Thymus (tissue), 11 donors: ENCODE measurements around the gene MRC1. TPM values are rescaled to one million over a fixed set of nuclear protein-coding genes. Genes with fewer than 3 reads are reported as not detected.
A peak's percentile ranks its signal among the peaks of the same experiment; 100 is the strongest.

Experiments
- DNase-seq, 9 donors: peaks; one replicate each; pipeline ENCODE4 v3.0.0-alpha.2; 2013; ENCODE audit warnings: low spot score in 9 of 9, low read depth in 6 of 9, missing footprints in 1 of 9
- H3K27ac ChIP-seq, 2 donors: one replicate each; pipeline ENCODE4 v1.5.1; 2013; ENCODE audit warnings: control low read depth in 1 of 2, low read depth in 1 of 2, low read length in 1 of 2, mild to moderate bottlenecking in 1 of 2, moderate library complexity in 1 of 2
- H3K27me3 ChIP-seq, 2 donors: one replicate each; pipeline ENCODE4 v1.5.1; 2013; ENCODE audit warnings: low read length in 1 of 2; ENCODE audit not compliant: control insufficient read depth in 2 of 2, insufficient read depth in 1 of 2
- H3K36me3 ChIP-seq, 2 donors: one replicate each; pipeline ENCODE4 v1.5.1; 2013; ENCODE audit warnings: low read length in 1 of 2, mild to moderate bottlenecking in 1 of 2, moderate library complexity in 1 of 2; ENCODE audit not compliant: control insufficient read depth in 2 of 2, insufficient read depth in 2 of 2
- H3K4me1 ChIP-seq, 2 donors: one replicate each; pipeline ENCODE4 v1.5.1; 2013; ENCODE audit warnings: low read length in 2 of 2; ENCODE audit not compliant: control insufficient read depth in 2 of 2, insufficient read depth in 2 of 2
- H3K4me3 ChIP-seq, 2 donors: one replicate each; pipeline ENCODE4 v1.5.1; 2013; ENCODE audit warnings: low read length in 2 of 2, control low read depth in 1 of 2, mild to moderate bottlenecking in 1 of 2
- H3K9me3 ChIP-seq, 2 donors: one replicate each; pipeline ENCODE4 v1.5.1; 2013; ENCODE audit warnings: low read length in 1 of 2, mild to moderate bottlenecking in 1 of 2; ENCODE audit not compliant: control insufficient read depth in 2 of 2, insufficient read depth in 1 of 2
- WGBS: extraction: QIAGEN DNeasy Blood & Tissue Kit; methylation state at CpG from one replicate; pipeline ENCODE4 v1.1.7; 2013; 5-methylcytosine and 5-hydroxymethylcytosine counted together
- polyA plus RNA-seq: library from polyadenylated mRNA; stranded (reverse); fragments of 200-250 nt; gene quantifications from one replicate; pipeline ENCODE4 v1.2.3, GENCODE V29; 2013
- total RNA-seq: library from RNA; stranded (reverse); fragments of 120-200 nt; gene quantifications from one replicate; pipeline ENCODE4 v1.2.4, GENCODE V29; 2013
- donor health status: healthy.

MRC1 gene
- total and polyA plus RNA-seq, 2 donors, result 6.8 to 10.2 TPM

DNA sequence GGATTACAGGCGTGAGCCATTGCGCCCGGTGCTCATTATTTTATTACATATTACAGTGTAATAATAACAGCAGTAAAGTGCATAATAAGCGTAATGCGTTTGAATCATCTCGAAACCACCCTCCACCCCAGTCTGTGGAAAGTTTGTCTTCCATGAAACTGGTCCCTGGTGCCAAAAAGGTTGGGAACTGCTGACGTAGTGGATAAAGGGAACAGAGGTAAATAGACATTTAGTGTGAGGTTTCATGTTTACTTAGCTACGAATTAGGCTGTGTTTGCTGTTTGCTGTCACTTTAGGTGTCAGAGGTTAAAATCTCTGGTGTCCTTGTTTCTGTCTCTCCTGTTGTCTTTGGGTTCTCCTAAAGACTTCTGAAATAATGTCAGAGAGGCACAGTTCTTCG is 82.3 kb downstream of the MRC1 start:
- no peak for DNase-seq
- H3K36me3 ChIP-seq, result no peaks in the 10 kb centered on the region
- no peaks in the 10 kb centered on the region for H3K4me1 ChIP-seq
- H3K4me3 ChIP-seq, result no peak overlapping the region
- no peaks in the 10 kb centered on the region for H3K27me3 ChIP-seq
- H3K9me3 ChIP-seq, result no peaks in the 10 kb centered on the region
- H3K27ac ChIP-seq, result no peak overlapping the region
- WGBS, result 97% methylated on average over 9 of the region's 9 CpGs

DNA sequence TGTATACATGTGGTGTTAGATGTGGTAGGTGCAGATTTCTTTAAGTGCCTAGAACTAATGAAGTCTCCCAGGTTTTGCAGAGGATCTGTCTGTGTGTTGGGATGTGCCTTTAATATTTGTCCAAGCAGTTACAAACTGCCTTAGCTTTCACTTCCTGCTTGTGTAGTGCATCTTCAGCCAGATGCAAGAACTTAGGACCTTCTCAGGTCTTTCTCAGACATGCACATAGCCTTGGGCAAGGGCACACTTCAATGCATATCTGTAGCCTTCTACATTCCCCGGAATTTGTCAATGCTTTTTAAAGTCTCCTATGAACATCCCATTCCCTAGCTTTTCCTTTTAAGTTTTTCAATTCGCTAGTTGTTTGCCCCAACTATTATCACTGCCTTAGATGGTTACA is 95.4 kb downstream of the MRC1 start:
- H3K4me3 ChIP-seq, result no peak overlapping the region
- no peaks in the 10 kb centered on the region for H3K9me3 ChIP-seq
- H3K27me3 ChIP-seq, result no peaks in the 10 kb centered on the region
- no peaks in the 10 kb centered on the region for H3K36me3 ChIP-seq
- no peak overlapping the region for H3K27ac ChIP-seq
- DNase-seq, result no peak
- no peaks in the 10 kb centered on the region for H3K4me1 ChIP-seq
- WGBS, result 96% methylated on average over 2 of the region's 2 CpGs

DNA sequence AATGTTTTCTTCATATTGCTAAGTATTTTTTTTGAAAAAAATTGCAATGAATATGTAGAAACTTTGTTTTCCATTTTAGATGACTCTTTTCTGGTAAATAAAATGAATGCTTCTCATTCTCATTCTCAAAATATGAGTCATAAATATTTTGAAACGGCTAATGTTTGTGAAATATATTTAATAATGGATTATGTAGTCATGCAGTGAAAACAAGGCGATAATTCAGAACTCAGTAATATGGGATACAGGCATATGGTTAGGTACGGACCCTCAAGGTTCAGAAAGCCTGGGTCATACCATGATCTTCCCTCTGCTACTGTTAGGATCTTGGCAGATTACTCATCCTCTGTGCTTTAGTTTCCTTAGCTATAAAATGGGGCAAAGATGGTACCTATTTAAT is 96.3 kb downstream of the MRC1 start:
- WGBS, result 95% methylated on average over 3 of the region's 3 CpGs
- Histone ChIP-seq H3K4me3 (no peak overlapping the region), H3K9me3 (no peaks in the 10 kb centered on the region), H3K4me1 (no peaks in the 10 kb centered on the region), H3K36me3 (no peaks in the 10 kb centered on the region), H3K27ac (no peak overlapping the region), H3K27me3 (no peaks in the 10 kb centered on the region)
- no peak for DNase-seq

DNA sequence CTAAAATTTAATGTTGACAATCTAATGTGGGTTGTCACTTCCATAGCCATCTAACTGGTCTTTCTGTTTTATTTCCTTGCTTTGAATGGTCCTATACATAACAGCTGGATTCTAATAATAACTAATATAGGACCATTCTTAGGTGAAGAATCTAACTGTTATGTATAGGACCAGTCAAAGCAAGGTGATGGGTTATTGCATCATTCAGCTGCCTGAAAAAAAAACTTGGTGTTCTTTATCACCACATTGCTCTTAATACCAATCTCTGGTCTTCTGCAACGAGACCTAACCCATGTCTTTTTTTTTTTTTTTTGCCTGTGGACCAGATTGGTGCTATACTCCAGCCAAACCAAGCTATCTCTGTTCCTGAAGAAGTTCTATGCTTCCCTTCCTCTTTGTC is 96.9 kb downstream of the MRC1 start:
- Histone ChIP-seq H3K27me3 (no peaks in the 10 kb centered on the region), H3K36me3 (no peaks in the 10 kb centered on the region), H3K4me3 (no peak overlapping the region), H3K27ac (no peak overlapping the region), H3K4me1 (no peaks in the 10 kb centered on the region), H3K9me3 (no peaks in the 10 kb centered on the region)
- DNase-seq, result no peak
- 73% methylated on average over 1 of the region's 1 CpG for WGBS

DNA sequence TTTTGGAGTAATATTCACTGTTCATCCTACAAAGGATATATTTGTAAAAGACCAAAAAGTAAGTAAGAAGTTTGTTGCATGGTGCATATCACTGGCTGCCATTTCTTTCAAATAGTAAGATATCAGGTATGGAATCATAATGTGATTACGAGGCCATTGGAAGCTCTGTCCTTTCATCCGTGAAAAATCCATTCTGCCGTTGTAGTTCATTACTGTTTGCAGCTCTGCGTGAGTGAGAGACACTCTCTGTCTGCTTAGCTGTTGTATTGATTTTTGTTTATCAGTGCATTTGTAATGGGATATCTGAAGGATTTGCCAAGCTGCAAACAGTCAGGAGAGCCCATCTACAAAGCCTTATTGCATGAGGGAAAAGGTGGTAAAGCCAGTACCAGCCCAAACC is 98.5 kb downstream of the MRC1 start:
- 94% methylated on average over 4 of the region's 4 CpGs for WGBS

DNA sequence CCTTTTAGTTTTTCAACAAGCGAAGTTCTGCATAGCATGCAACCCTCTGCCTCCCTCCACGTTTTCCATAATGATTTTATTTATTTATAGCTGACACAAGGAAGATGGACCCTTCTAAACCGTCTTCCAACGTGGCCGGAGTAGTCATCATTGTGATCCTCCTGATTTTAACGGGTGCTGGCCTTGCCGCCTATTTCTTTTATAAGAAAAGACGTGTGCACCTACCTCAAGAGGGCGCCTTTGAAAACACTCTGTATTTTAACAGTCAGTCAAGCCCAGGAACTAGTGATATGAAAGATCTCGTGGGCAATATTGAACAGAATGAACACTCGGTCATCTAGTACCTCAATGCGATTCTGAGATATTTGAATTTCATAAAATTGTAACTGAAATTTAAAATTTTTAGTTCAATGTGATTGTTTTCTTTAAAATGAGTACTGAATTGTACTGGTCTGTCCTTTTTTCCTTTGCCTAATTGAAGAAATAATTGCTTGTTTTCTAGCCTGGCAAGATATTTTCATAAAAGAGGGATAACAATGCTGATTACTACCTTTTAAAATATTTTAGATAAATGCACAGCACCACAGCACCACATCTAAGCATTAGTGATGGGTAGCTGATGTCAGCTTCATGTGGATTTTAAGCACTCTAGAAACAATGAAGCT is 101.1 kb downstream of the MRC1 start:
- H3K9me3 ChIP-seq, result no peaks in the 10 kb centered on the region
- DNase-seq, result peak in 6 of 9 donors; percentile 6 to 49 (median 9)
- H3K4me1 ChIP-seq, result no peaks in the 10 kb centered on the region
- no peak overlapping the region for H3K4me3 ChIP-seq
- H3K27me3 ChIP-seq, result no peaks in the 10 kb centered on the region
- no peak overlapping the region for H3K27ac ChIP-seq
- WGBS, result 27% methylated on average over 12 of the region's 12 CpGs
- no peaks in the 10 kb centered on the region for H3K36me3 ChIP-seq

More for the DNA sequence above, 98.5 kb downstream of the MRC1 start:
- Histone ChIP-seq H3K27me3 (no peaks in the 10 kb centered on the region), H3K4me1 (no peaks in the 10 kb centered on the region), H3K27ac (no peak overlapping the region), H3K36me3 (no peaks in the 10 kb centered on the region), H3K4me3 (no peak overlapping the region), H3K9me3 (no peaks in the 10 kb centered on the region)
- no peak for DNase-seq

DNA sequence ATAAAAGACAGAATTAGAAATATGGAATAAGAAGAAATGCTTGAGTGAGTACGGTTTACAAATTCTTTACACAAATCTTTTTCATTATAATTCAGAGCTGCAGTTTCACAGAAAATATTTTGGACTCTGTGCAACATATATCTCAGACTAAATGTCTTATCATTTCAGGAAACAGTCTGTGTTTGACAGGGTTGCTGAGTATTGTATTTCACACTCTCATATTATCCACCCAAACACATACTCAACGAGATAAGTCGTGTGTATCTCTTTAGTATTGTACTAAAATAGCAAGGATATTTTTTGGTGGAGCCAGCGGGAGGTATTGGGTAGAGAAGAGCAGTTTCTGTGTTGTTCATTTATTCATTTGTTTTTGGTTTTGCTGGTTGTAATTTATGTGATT is 103.6 kb downstream of the MRC1 start:
- no peaks in the 10 kb centered on the region for H3K4me1 ChIP-seq
- no peak overlapping the region for H3K4me3 ChIP-seq
- no peaks in the 10 kb centered on the region for H3K9me3 ChIP-seq
- H3K36me3 ChIP-seq, result no peaks in the 10 kb centered on the region
- H3K27ac ChIP-seq, result no peak overlapping the region
- 81% methylated on average over 4 of the region's 4 CpGs for WGBS
- DNase-seq, result no peak
- no peaks in the 10 kb centered on the region for H3K27me3 ChIP-seq

DNA sequence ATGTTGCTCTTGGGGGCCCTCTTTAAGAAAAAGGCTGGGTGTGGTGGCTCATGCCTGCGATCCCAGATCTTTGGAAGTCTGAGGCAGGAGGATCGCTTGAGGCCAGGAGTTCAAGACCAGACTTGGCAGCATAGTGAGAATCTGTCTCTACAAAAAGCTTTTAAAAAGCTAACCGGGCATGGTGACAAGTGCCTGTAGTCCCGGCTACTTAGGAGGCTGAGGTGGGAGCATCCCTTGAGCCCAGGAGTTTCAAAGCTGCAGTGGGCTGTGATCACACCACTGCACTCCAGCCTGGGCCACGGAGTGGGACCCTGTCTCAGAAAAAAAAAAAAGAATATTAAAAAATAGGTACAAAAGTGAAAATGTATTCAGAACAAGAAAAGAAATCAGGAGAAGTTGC is 104.5 kb downstream of the MRC1 start:
- Histone ChIP-seq H3K27me3 (no peaks in the 10 kb centered on the region), H3K9me3 (no peaks in the 10 kb centered on the region), H3K4me1 (no peaks in the 10 kb centered on the region), H3K36me3 (no peaks in the 10 kb centered on the region), H3K4me3 (no peak overlapping the region), H3K27ac (no peak overlapping the region)
- DNase-seq, result no peak
- WGBS, result 92% methylated on average over 5 of the region's 5 CpGs

DNA sequence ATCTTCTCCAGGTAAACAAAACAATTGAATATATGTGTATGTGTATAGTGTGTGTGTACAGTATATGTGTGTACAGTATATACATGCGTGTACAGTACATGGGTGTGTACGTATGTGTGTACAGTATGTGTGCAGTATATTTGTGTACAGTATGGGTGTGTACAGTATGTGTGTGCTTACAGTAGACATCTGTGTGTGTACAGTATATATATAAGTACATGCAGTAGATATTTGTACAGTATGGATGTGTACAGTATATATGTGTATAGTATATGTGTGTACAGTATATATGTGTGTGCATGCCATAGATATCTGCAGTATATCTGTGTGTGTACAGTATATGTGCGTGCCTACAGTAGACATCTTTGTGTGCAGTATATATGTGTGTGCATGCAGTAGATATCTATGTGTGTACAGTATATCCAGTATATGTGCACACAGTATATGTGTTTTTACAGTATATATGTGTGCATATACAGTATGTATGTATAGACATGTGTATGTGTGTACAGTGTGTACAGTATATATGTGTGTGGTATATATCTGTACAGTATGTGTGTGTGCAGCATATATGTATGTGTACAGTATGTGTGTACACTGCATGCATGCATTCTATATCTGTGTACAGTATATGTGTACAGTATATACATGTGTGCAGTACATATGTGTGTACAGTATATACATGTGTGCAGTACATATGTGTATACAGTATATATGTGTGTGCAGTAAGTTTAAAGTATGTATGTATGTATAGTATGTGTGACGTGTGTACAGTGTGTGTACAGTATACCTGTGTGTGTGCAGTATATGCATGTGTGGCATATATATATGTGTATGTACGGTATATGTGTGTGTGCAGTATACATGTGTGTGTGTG is 105.3 kb downstream of the MRC1 start:
- H3K27me3 ChIP-seq, result no peaks in the 10 kb centered on the region
- DNase-seq, result no peak
- H3K36me3 ChIP-seq, result no peaks in the 10 kb centered on the region
- H3K27ac ChIP-seq, result no peak overlapping the region
- 88% methylated on average over 5 of the region's 5 CpGs for WGBS
- no peaks in the 10 kb centered on the region for H3K9me3 ChIP-seq
- H3K4me3 ChIP-seq, result no peak overlapping the region
- H3K4me1 ChIP-seq, result no peaks in the 10 kb centered on the region
